Measurements from ENCODE around the gene HOXD11. TPM values are rescaled to one million over a fixed set of nuclear protein-coding genes. Genes with fewer than 3 reads are reported as not detected.
A peak's percentile ranks its signal among the peaks of the same experiment; 100 is the strongest.

Gene HOXD11
- total RNA-seq, 2 donors from 2014 or later: not detected

- TF ChIP-seq, protein P1, sequence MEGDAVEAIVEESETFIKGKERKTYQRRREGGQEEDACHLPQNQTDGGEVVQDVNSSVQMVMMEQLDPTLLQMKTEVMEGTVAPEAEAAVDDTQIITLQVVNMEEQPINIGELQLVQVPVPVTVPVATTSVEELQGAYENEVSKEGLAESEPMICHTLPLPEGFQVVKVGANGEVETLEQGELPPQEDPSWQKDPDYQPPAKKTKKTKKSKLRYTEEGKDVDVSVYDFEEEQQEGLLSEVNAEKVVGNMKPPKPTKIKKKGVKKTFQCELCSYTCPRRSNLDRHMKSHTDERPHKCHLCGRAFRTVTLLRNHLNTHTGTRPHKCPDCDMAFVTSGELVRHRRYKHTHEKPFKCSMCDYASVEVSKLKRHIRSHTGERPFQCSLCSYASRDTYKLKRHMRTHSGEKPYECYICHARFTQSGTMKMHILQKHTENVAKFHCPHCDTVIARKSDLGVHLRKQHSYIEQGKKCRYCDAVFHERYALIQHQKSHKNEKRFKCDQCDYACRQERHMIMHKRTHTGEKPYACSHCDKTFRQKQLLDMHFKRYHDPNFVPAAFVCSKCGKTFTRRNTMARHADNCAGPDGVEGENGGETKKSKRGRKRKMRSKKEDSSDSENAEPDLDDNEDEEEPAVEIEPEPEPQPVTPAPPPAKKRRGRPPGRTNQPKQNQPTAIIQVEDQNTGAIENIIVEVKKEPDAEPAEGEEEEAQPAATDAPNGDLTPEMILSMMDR (IDR thresholded peaks at IDR 0.05): no peak
- TF ChIP-seq POLR2A (IDR thresholded peaks at IDR 0.05): no peak
- H3K9me3 ChIP-seq: no peaks in the 10 kb centered on the region
- H3K4me3 ChIP-seq: no peak overlapping the region
- WGBS, 2 donors: 3 to 6% methylated on average over 11 of the region's 11 CpGs
- DNase-seq (no peak), ATAC-seq (no peak)
- intact Hi-C loops (cut with DNase I): no loop called here
- no peaks in the 10 kb centered on the region for H3K36me3 ChIP-seq (replicated peaks in 1 of 2; ENCODE audit: insufficient read depth in 1 of 2, low read depth in 2 of 2)
- H3K27ac ChIP-seq: no peak overlapping the region
- peaks cover 0 to 75% of the 10 kb centered on the region in 2 donors for H3K27me3 ChIP-seq
- peaks cover 13% of the 10 kb centered on the region for H3K4me1 ChIP-seq
Observed at GRCh38 chr2:176117823-176118371, 10.8 kb downstream of the HOXD11 start.

GRCh38 chr2:176118601-176119339 lies 11.7 kb downstream of the HOXD11 start:
- peaks cover 0 to 73% of the 10 kb centered on the region in 2 donors for H3K27me3 ChIP-seq
- H3K4me3 ChIP-seq: no peak overlapping the region

DNA sequence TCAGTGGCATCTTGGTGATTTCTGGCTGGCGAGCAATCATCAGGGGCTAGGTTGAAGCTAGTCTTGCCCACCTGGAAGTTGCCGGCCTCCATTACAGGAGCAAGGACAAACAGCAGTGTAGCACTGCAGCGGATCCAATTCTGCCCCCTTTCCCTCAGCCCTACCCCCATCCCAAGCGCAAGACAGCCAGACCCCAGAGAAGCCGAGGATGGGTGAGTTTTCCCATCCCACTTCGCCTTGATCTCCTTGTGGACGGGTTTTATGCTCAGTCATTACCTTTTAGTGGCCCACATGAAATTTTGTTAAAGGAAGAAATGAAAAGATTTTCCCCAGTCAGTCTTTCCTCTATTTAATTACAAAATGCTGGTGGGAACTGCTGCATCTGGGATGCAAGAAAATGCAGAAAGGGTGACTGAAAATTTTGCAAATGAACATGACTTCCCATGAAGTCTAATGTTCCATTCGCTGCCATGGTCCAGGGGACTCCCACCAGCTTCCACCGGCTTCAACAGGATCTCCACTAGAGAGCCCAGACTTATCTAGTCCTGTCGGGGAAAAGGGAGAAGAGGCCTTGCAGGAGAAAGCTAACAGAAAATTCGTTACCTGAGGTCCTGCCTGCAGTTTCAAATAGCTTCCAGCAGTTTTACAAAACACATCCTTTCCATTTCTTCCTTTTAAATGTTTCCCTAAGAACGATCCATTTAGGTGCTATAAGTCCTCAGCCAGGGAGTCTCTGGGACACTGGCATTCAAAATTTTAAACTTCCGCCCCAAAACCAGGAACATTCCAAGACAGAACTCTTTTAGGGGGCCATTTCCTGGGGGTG lies 13.5 kb downstream of the HOXD11 start:
- no peak for TF ChIP-seq POLR2A (IDR thresholded peaks at IDR 0.05)
- TF ChIP-seq, protein P1 (IDR thresholded peaks at IDR 0.05): no peak
- Histone ChIP-seq H3K4me1 (peaks cover 18% of the 10 kb centered on the region), H3K9me3 (no peaks in the 10 kb centered on the region), H3K27me3 (peaks cover 0 to 66% of the 10 kb centered on the region in 2 donors), H3K4me3 (no peak overlapping the region), H3K27ac (no peak overlapping the region), H3K36me3 (replicated peaks in 1 of 2; ENCODE audit: insufficient read depth in 1 of 2, low read depth in 2 of 2) (no peaks in the 10 kb centered on the region)
- 7 to 17% methylated on average over 13 of the region's 13 CpGs for WGBS, 2 donors
- DNase-seq (no peak), ATAC-seq (no peak)
- intact Hi-C loops (cut with DNase I): loop anchor here (10.0 kb wide), 1 partner anchor 694 kb away; no protein-coding TSS in a partner anchor

More at GRCh38 chr2:176118601-176119339, 11.7 kb downstream of the HOXD11 start:
- DNase-seq (peak in 2 of 4 donors; percentile 34 to 43), ATAC-seq (no peak)
- intact Hi-C loops (cut with DNase I): no loop called here
- no peaks in the 10 kb centered on the region for H3K36me3 ChIP-seq (replicated peaks in 1 of 2; ENCODE audit: insufficient read depth in 1 of 2, low read depth in 2 of 2)
- WGBS, 2 donors: 10 to 12% methylated on average over 24 of the region's 24 CpGs
- H3K9me3 ChIP-seq: no peaks in the 10 kb centered on the region
- TF ChIP-seq POLR2A (IDR thresholded peaks at IDR 0.05): no peak
- TF ChIP-seq, protein P1 (IDR thresholded peaks at IDR 0.05): peak in 1 of 7 experiments; percentile 4
- H3K4me1 ChIP-seq: peaks cover 18% of the 10 kb centered on the region
- no peak overlapping the region for H3K27ac ChIP-seq

GRCh38 chr2:176121190-176122051 lies 14.3 kb downstream of the HOXD11 start:
- ATAC-seq (no peak), DNase-seq (no peak)
- Histone ChIP-seq H3K4me3 (no peak overlapping the region), H3K27ac (no peak overlapping the region), H3K27me3 (peaks cover 0 to 62% of the 10 kb centered on the region in 2 donors), H3K4me1 (peaks cover 15% of the 10 kb centered on the region), H3K36me3 (replicated peaks in 1 of 2; ENCODE audit: insufficient read depth in 1 of 2, low read depth in 2 of 2) (no peaks in the 10 kb centered on the region), H3K9me3 (no peaks in the 10 kb centered on the region)
- intact Hi-C loops (cut with DNase I): loop anchor here (10.0 kb wide), 1 partner anchor 693 kb away; no protein-coding TSS in a partner anchor
- WGBS, 2 donors: 8 to 13% methylated on average over 16 to 53 of the region's 53 CpGs
- no peak for TF ChIP-seq POLR2A (IDR thresholded peaks at IDR 0.05)
- TF ChIP-seq, protein P1 (IDR thresholded peaks at IDR 0.05): no peak

Data from body of pancreas (tissue), 4 donors.